Spleen (tissue), 11 donors: ENCODE measurements around the gene SLC38A3. TPM values are rescaled to one million over a fixed set of nuclear protein-coding genes. Genes with fewer than 3 reads are reported as not detected.

Experiments
- DNase-seq: peaks from one replicate; pipeline ENCODE4 v3.0.0-alpha.2; 2020
- H3K27ac ChIP-seq, 8 donors: fragments of 200-600 bp; sonication (generic) in 7 of 8; 1 replicate in 4 of 8; 2 replicates in 4 of 8; pipeline versions ENCODE4 v1.5.0 to v1.8.0; 2016 to 2021; ENCODE audit warnings: inconsistent platforms in 4 of 8, mild to moderate bottlenecking in 4 of 8, moderate library complexity in 1 of 8
- H3K27me3 ChIP-seq, 7 donors: fragments of 200-600 bp; sonication (generic) in 6 of 7; replicated peaks in 1 of 7; 1 replicate in 4 of 7; 2 replicates in 3 of 7; pipeline versions ENCODE4 v1.5.0 to v1.8.0; 2016 to 2021; ENCODE audit warnings: inconsistent platforms in 3 of 7, mild to moderate bottlenecking in 1 of 7
- H3K36me3 ChIP-seq, 6 donors: fragments of 200-600 bp; sonication (generic) in 5 of 6; 1 replicate in 4 of 6; 2 replicates in 2 of 6; pipeline versions ENCODE4 v1.5.0 to v1.8.0; 2016 to 2021; ENCODE audit warnings: inconsistent platforms in 2 of 6
- H3K4me1 ChIP-seq, 6 donors: fragments of 200-600 bp; sonication (generic) in 5 of 6; 1 replicate in 3 of 6; 2 replicates in 3 of 6; pipeline versions ENCODE4 v1.5.0 to v1.8.0; 2016 to 2021; ENCODE audit warnings: inconsistent platforms in 3 of 6
- H3K4me3 ChIP-seq, 8 donors: fragments of 200-600 bp; sonication (generic) in 7 of 8; 1 replicate in 4 of 8; 2 replicates in 4 of 8; pipeline versions ENCODE4 v1.5.0 to v1.8.0; 2016 to 2021; ENCODE audit warnings: inconsistent platforms in 4 of 8, mild to moderate bottlenecking in 4 of 8, moderate library complexity in 2 of 8
- H3K9me3 ChIP-seq, 8 donors: fragments of 200-600 bp; sonication (generic) in 7 of 8; 1 replicate in 4 of 8; 2 replicates in 4 of 8; pipeline versions ENCODE4 v1.5.0 to v1.8.0; 2016 to 2021; ENCODE audit warnings: inconsistent platforms in 4 of 8
- CTCF ChIP-seq, 11 experiments: fragments of 200-600 bp in 7 of 11; fragments of 450-650 bp in 4 of 11; sonication (generic) in 4 of 11; IDR thresholded peaks in 8 of 11; conservative IDR thresholded peaks in 3 of 11; 1 replicate in 7 of 11; 2 replicates in 4 of 11; pipeline versions ENCODE4 v1.4.0 to v1.8.0; 2016 to 2021; ENCODE audit warnings: antibody characterized with exemption in 11 of 11, inconsistent platforms in 4 of 11, mild to moderate bottlenecking in 1 of 11
- POLR2A ChIP-seq, 3 donors: fragments of 450-650 bp; IDR thresholded peaks; one replicate each; pipeline ENCODE4 v1.5.1; 2017; ENCODE audit warnings: antibody characterized with exemption in 3 of 3, mild to moderate bottlenecking in 1 of 3
- POLR2AphosphoS5 ChIP-seq, 3 donors: sonication (generic); formaldehyde crosslinking; IDR thresholded peaks; one replicate each; pipeline ENCODE4 v1.5.1; 2017; ENCODE audit warnings: antibody characterized with exemption in 3 of 3
- WGBS, 5 donors: extraction: QIAGEN DNeasy Blood & Tissue Kit in 3 of 5; methylation state at CpG; one replicate each; pipeline versions ENCODE4 v1.1.5 to v1.1.7; 2013 to 2018; 5-methylcytosine and 5-hydroxymethylcytosine counted together
- intact Hi-C: fragments of 100-400 bp; cut with DNase I; formaldehyde crosslinking; loops from one replicate; pipeline ENCODE4 v1.15.0; 2023; ENCODE audit warnings: low total_unique reads
- polyA plus RNA-seq, 3 donors: library from polyadenylated mRNA; stranded (reverse); fragments of 200-250 nt; gene quantifications; one replicate each; pipeline ENCODE4 v1.2.1, GENCODE V29; 2013
- total RNA-seq, 7 donors: library from RNA; depleted of rRNA in 3 of 7; stranded (reverse); fragments of >200 nt in 3 of 7; fragmentation: NEBNext Ultra II Directional in 4 of 7; extraction: Animal tissue kit (Norgen Biotek cat#: 25700) in 4 of 7; gene quantifications; one replicate each; pipeline versions ENCODE4 v1.1.0 to v1.2.1, GENCODE V29; 2016 to 2021
- donor health status: healthy with polysubstance abuse.
- donor health status: DM: no; HTN: no; CAD: no; lungs with moderate emphysema.
- donor health status: DM: no; HTN: no; CAD: no.
- donor health status: Bipolar disorder and iron deficiency.
- donor health status: healthy.
- donor health status: DM: no; HTN: no; CAD: no.
- donor health status: DM: yes; HTN: yes; CAD: no.

Gene SLC38A3
- total and polyA plus RNA-seq, 10 donors: 0.02 to 0.07 TPM; not detected in 8

GRCh38 chr3:50245251-50245745, 40.2 kb downstream of the SLC38A3 start:
- no peaks in the 10 kb centered on the region for H3K9me3 ChIP-seq
- peak overlapping the region; percentile 86 to 99 (median 96) for H3K27ac ChIP-seq
- H3K4me3 ChIP-seq: peak overlapping the region in 6 of 8 donors; percentile 34 to 67 (median 40)
- 60 to 71% (median 70%) methylated on average over 8 to 16 of the region's 16 CpGs for WGBS, 5 donors
- intact Hi-C loops: no loop called here
- TF ChIP-seq CTCF (IDR thresholded peaks at IDR 0.05 in 8 of 11, conservative IDR thresholded peaks at IDR 0.05 in 3 of 11) (no peak), POLR2A (IDR thresholded peaks at IDR 0.05) (no peak), POLR2AphosphoS5 (IDR thresholded peaks at IDR 0.05) (no peak)
- no peaks in the 10 kb centered on the region for H3K27me3 ChIP-seq
- DNase-seq: peak; percentile 81
- peaks cover 0 to 77% (median 16%) of the 10 kb centered on the region in 6 donors for H3K36me3 ChIP-seq
- peaks cover 98 to 100% (median 100%) of the 10 kb centered on the region in 6 donors for H3K4me1 ChIP-seq

- H3K27me3 ChIP-seq: no peaks in the 10 kb centered on the region
- H3K4me3 ChIP-seq: peak overlapping the region; percentile 19 to 67 (median 37)
- H3K4me1 ChIP-seq: peaks cover 98 to 100% (median 100%) of the 10 kb centered on the region in 6 donors
- peak overlapping the region; percentile 86 to 99 (median 96) for H3K27ac ChIP-seq
- peak; percentile 99 for DNase-seq
- intact Hi-C loops: no loop called here
- H3K36me3 ChIP-seq: peaks cover 0 to 77% (median 19%) of the 10 kb centered on the region in 6 donors
- TF ChIP-seq POLR2A (IDR thresholded peaks at IDR 0.05) (no peak), POLR2AphosphoS5 (IDR thresholded peaks at IDR 0.05) (peak; percentile 66 to 90 (median 80)), CTCF (IDR thresholded peaks at IDR 0.05 in 8 of 11, conservative IDR thresholded peaks at IDR 0.05 in 3 of 11) (peak; percentile 95 to 99 (median 98))
- 1 to 2% (median 2%) methylated on average over 20 to 25 of the region's 25 CpGs for WGBS, 5 donors
- no peaks in the 10 kb centered on the region for H3K9me3 ChIP-seq
These were observed 40.9 kb downstream of the SLC38A3 start for GRCh38 chr3:50245831-50246516.

GRCh38 chr3:50246517-50246954, 41.5 kb downstream of the SLC38A3 start:
- Histone ChIP-seq H3K4me3 (peak overlapping the region; percentile 19 to 67 (median 37)), H3K9me3 (no peaks in the 10 kb centered on the region), H3K4me1 (peaks cover 97 to 100% (median 100%) of the 10 kb centered on the region in 6 donors), H3K27ac (peak overlapping the region; percentile 86 to 99 (median 96)), H3K27me3 (no peaks in the 10 kb centered on the region), H3K36me3 (peaks cover 0 to 77% (median 21%) of the 10 kb centered on the region in 6 donors)
- intact Hi-C loops: no loop called here
- 3 to 10% (median 7%) methylated on average over 5 to 10 of the region's 10 CpGs for WGBS, 5 donors
- peak; percentile 91 for DNase-seq
- TF ChIP-seq CTCF (IDR thresholded peaks at IDR 0.05 in 8 of 11, conservative IDR thresholded peaks at IDR 0.05 in 3 of 11) (peak in 7 of 11 experiments; percentile 3 to 79 (median 63)), POLR2AphosphoS5 (IDR thresholded peaks at IDR 0.05) (peak; percentile 3 to 40 (median 4)), POLR2A (IDR thresholded peaks at IDR 0.05) (no peak)

GRCh38 chr3:50248387-50248786, 43.3 kb downstream of the SLC38A3 start:
- TF ChIP-seq POLR2A (IDR thresholded peaks at IDR 0.05): no peak
- peak in 1 of 11 experiments; percentile 9 for TF ChIP-seq CTCF (IDR thresholded peaks at IDR 0.05 in 8 of 11, conservative IDR thresholded peaks at IDR 0.05 in 3 of 11)
- TF ChIP-seq POLR2AphosphoS5 (IDR thresholded peaks at IDR 0.05): peak; percentile 79 to 84 (median 83)
- DNase-seq: peak; percentile 87
- 26 to 46% (median 34%) methylated on average over 3 of the region's 3 CpGs for WGBS, 5 donors
- Histone ChIP-seq H3K4me1 (peaks cover 85 to 100% (median 100%) of the 10 kb centered on the region in 6 donors), H3K4me3 (peak overlapping the region in 1 of 8 donors; percentile 21), H3K27me3 (no peaks in the 10 kb centered on the region), H3K36me3 (peaks cover 0 to 91% (median 39%) of the 10 kb centered on the region in 6 donors), H3K9me3 (no peaks in the 10 kb centered on the region), H3K27ac (peak overlapping the region; percentile 70 to 99 (median 96))
- intact Hi-C loops: no loop called here
